ENCODE measurements around the gene SWAP70. TPM values are rescaled to one million over a fixed set of nuclear protein-coding genes. Genes with fewer than 3 reads are reported as not detected.
A peak's percentile ranks its signal among the peaks of the same experiment; 100 is the strongest.

The SWAP70 gene
- total RNA-seq, 1 experiment from 2014 or later, result 25.6 TPM

DNA sequence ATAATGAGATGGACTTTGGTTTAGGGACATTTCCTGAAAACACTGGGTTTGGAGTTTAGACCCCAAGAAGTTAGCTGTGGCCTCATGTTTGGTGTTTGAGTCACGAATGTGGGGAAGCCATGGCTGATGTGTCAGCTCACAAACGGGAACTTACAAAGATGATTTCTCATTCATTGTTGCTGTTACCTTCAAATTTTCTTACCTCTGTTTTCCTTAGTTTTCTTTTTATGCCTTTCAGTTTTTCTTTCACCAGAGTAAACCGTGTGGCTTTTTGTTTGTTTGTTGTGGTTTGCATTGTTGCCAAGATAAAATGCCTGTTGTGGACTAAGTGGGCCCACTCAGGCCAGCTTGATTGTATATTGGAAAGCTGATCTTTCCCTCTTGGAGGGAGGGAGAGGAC lies 89.1 kb downstream of the SWAP70 start:
- DNase-seq (ENCODE audit: low read depth), result peak; percentile 74

- no peak for DNase-seq (ENCODE audit: low read depth)
Measured at GRCh38 chr11:9754010-9754471, 90.2 kb downstream of the SWAP70 start.

DNA sequence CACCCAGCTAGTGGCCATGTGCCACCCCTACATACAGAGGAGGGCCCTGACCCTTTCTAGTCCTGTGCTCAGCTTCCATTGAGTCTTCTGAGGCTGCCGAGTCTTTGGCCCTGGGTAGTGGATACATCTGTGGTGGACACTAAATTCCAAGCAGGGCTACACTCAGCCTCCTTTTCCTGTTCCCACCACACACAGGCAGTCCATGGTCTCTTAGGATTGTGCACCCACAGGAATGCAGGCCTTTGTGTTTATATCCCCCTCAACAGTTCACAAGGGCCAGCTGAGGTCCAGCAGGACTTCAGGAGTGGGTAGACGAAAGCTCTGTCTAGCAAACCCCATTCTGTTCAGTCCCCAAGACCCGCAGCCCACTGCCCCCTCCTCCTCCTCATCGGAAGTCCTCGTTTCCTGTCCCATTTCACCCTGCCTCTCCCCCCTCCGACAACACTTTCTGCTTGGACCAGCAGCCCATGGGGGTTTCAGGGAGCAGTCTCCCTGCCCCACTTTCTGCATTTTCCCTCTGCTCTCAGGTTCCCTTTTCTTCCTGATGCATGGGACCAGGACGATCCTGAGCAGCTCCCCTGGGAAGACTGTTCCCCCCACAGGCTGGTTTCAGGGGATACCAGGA lies 91.8 kb downstream of the SWAP70 start:
- DNase-seq (ENCODE audit: low read depth), result peak; percentile 89

- no peak for DNase-seq (ENCODE audit: low read depth)
Measured at GRCh38 chr11:9756461-9756860, 92.6 kb downstream of the SWAP70 start.

DNA sequence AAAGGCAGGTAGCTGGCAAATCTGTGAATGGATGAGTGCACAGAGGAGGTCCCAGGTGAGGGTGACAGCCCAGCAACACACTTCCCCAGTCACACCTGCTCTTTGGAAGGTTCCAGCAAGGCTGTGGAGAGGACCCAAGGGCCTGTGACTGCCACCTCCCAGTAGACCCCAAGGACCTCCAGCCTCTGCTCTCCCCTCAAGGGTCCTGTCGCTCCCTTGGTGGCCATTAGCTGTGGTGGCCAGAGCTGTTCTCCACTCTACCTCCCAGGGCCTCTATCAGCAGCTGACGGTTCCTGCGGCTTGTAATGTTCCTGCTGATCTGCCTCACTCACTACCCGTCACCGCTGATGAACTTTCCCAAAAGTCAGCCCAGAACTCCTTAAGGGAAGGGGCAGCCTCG lies 93.0 kb downstream of the SWAP70 start:
- no peak for DNase-seq (ENCODE audit: low read depth)

DNA sequence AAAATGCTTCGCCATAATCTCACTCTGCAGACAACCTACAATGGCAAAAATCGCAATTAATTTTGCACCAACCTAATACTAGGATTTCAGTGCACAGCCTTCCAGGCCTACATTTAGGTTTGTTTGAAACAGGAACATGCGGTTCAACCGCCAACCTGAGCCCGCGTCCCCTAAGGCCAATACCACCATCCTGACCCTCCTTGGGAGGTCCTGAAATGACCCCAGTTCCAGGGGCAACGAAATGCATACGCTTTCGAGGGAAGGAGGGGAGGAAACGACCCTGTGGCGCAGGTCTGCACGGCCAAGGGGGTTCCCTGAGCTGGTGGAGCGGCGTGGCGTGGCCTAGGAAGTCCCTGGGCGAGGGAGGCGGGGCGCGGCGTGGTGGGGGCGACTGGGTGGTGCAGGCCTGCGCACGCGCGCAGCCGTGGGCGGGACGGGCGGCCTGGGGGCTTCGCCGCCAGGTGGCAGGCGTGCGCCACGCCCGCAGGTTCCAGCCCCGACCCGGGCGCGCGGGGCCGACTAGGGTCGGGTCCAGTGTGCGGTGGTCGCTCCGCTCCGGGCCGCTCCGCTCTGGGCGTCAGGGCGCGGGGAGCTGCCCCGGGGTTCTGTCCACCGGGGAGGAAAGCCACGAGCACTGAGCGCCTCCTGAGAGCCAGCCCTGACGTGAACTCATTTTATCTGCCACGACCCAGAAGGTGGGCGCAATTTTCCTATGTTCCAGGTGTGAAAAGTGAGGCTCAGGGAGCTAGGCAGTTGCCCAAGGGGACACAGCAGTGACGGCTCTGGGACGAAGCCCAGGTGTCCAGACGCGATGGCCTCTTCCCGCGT lies 94.1 kb downstream of the SWAP70 start:
- DNase-seq (ENCODE audit: low read depth), result peak; percentile 78

DNA sequence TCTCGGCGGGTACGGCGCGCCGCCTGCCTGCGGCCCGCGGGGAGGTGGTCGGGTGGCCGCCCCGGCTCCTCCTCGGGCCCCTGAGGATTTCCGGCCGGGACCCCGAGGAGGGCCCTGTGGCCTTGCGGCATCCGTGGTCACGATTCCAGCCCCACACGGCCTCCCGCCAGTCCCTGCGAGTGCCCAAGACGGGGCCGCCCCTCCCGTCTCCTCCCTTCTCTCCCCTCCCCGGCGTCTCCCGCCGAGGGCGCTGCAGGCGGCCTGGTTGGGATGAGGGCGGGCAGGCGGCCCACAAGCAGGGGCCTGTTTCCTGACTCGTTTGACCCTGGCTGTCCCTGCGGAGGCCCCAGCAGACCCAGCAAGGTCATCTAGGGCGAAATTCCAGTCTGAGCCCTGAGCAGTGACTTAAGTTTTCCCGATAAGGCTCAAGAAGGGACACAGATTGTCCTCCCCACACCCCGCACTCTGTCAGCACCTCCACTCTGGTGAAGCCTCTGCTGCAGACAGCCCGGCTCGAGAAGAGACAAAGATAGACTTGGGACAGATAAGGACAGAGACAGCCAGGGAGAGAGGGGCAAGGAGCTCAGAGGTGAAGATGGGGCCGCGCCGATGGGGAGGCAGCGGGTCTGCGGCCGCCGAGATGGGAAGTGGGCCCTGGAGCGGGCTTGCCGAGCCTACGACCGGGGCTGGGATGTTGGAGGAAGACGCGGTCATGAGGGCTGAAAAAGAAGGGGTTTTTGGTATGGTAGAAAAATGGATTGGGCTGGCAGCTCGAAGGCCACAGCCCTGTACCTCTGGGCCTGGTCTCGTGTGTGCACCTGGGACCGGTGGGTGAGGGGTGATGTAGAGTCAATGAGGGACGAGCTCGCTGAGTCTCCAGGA lies 95.0 kb downstream of the SWAP70 start:
- DNase-seq (ENCODE audit: low read depth), result peak; percentile 94

GRCh38 chr11:9759519-9760192 lies 95.8 kb downstream of the SWAP70 start:
- DNase-seq (ENCODE audit: low read depth), result peak; percentile 100

DNA sequence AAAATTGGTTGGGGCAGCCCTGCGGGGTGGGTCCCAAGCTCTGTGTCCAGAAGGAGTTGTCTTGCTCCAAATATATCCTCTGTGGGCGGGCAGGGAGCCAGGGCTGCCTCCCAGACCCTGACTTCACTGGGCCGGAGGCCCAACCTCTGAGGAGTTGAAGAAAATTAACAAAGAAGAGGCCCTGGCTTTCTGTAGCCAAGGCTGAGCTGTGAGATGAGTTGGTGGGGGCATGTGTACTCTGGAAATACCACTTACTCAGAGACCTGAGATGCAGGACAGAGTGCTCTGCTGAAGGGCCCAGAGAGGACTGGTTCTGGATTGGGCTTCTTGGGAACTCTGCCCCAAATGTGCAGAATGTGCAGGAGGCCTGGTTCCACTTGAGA lies 96.3 kb downstream of the SWAP70 start:
- DNase-seq (ENCODE audit: low read depth), result peak; percentile 96

- no peak for DNase-seq (ENCODE audit: low read depth)
Measured at GRCh38 chr11:9761441-9761945, 97.6 kb downstream of the SWAP70 start.

DNA sequence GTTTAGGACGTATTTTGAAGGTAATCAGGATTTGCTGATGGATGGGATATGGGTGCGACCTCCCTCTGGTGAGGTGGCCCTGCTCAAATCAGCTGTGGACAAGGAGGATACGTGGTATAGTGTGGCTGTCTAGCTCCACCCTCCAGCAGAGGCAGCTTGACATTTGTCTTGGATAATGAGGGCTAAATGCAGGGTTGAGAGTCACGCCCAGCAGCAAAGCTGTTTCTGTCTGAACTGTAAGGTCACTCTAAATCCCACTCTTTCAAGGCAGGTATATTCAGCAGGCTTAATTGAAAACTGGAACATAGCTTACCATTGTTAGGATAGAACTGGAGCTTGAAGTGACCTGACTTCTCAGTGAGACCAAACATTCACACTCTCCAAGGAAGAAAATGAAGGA lies 98.7 kb downstream of the SWAP70 start:
- DNase-seq (ENCODE audit: low read depth), result no peak

- no peak for DNase-seq (ENCODE audit: low read depth)
Measured at GRCh38 chr11:9763301-9763700, 99.4 kb downstream of the SWAP70 start.

GRCh38 chr11:9765320-9766101 lies 101.6 kb downstream of the SWAP70 start:
- peak; percentile 95 for DNase-seq (ENCODE audit: low read depth)

GRCh38 chr11:9769621-9770020 lies 105.7 kb downstream of the SWAP70 start:
- DNase-seq (ENCODE audit: low read depth), result no peak

DNA sequence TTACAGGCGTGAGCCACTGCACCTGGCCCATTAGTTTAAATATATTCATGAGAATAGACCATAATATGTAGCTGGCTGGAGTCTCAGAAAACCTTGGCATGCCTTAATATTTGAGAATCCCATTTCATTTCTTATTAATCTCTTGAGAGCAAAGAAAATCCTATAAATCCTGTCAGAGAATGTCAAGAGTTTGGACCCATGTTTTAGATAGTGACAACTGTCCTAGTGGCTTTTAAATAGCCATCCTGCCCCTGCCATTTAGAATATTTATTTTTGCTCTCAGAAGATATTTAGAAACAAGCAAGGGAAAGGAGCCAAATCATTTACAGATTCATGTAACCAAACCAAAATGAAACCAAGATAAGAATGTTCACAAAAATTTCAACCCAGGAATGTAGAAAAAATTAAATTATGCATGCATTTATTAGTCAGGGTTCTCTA lies 107.2 kb downstream of the SWAP70 start:
- no peak for DNase-seq (ENCODE audit: low read depth)

- DNase-seq (ENCODE audit: low read depth), result no peak
Measured at GRCh38 chr11:9772218-9772617, 108.3 kb downstream of the SWAP70 start.

DNA sequence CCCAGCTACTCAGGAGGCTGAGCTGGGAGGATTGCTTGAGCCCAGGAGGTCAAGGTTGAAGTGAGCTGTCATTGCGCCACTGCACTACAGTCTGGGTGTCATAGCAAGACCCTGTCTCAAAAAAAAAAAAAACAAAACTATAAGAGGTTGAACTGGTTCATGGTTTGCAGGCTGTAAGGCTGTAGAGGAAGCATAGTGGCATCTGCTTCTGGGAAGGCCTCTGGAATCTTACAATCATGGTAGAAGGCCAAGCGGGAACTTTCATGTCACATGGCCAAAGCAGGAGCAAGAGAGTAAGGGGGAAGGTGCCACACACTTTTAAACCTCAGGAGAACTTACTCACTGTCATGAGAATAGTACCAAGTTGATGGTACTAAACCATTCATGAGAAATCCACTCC lies 109.6 kb downstream of the SWAP70 start:
- no peak for DNase-seq (ENCODE audit: low read depth)

DNA sequence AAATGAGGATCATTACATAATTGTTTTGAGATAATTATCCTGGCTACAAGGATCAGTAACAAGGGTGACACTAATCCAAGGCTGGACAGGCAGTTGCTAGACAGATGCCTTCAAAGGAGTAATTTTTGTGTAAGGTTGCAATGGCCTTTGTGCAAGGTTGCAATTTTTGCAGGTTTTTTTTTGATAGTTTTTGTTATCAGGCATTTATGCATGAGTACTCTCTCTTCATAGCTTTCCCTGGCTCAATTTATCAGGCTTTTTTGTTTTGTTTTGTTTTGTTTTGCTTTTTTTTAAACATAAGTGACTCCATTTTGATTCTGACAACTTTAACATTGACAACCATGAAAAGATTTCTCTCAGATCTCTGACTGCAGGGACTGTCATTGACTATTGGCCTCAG lies 110.2 kb downstream of the SWAP70 start:
- DNase-seq (ENCODE audit: low read depth), result no peak

- DNase-seq (ENCODE audit: low read depth), result peak; percentile 80
Measured at GRCh38 chr11:9774591-9775397, 110.9 kb downstream of the SWAP70 start.

DNA sequence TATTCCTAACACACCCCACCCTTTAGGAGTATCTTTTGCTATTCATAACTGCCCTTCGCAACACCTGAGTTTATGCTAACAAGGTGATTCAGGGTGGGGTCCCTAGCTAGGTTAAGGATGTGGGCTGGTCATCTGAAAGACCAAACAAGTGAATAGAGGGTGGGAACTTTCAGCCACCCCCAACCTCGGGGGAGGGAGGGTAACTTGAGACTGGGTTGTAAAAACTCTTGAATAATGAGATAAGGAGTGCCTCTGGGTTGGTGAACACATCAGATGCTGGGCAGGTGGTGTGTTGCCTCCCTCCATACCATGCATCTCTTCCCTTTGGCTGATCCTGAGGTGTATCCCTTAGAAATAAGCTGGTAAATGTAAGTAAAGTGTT lies 111.5 kb downstream of the SWAP70 start:
- no peak for DNase-seq (ENCODE audit: low read depth)
